ENCODE results near the gene EHD2. TPM values are rescaled to one million over a fixed set of nuclear protein-coding genes. Genes with fewer than 3 reads are reported as not detected.
"Not testable (repeated sequence)": the region's sequence is repeated elsewhere in the genome, so short reads cannot be mapped to it uniquely, and the experiment has no call there.

The EHD2 gene
- total RNA-seq, 4 donors from 2014 or later: 48.5 to 84.7 (median 70.5) TPM

DNA sequence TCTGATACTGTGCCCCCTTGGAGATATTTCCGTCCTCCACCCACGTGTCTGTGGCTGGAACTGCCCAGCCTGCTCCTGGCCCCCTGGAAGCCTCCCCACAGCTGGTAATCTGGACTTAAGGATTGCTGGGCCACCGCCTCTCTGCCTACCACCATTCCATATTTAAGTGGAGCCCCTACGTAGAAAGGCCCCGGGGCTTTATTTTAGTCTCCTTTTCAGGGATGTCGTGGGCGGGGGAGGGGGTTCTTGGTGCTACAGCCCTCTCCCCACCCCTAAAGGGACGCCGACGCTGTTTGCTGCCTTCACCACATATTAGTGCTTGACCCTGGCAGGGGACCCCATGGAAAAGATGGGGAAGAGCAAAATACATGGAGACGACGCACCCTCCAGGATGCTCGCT, 29.4 kb downstream of the EHD2 start:
- DNase-seq (ENCODE audit: low spot score in 2 of 2): no peak
- TF ChIP-seq, protein P1, sequence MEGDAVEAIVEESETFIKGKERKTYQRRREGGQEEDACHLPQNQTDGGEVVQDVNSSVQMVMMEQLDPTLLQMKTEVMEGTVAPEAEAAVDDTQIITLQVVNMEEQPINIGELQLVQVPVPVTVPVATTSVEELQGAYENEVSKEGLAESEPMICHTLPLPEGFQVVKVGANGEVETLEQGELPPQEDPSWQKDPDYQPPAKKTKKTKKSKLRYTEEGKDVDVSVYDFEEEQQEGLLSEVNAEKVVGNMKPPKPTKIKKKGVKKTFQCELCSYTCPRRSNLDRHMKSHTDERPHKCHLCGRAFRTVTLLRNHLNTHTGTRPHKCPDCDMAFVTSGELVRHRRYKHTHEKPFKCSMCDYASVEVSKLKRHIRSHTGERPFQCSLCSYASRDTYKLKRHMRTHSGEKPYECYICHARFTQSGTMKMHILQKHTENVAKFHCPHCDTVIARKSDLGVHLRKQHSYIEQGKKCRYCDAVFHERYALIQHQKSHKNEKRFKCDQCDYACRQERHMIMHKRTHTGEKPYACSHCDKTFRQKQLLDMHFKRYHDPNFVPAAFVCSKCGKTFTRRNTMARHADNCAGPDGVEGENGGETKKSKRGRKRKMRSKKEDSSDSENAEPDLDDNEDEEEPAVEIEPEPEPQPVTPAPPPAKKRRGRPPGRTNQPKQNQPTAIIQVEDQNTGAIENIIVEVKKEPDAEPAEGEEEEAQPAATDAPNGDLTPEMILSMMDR (IDR thresholded peaks at IDR 0.05): no peak
- TF ChIP-seq EP300 (IDR thresholded peaks at IDR 0.05) (no peak), POLR2A (IDR thresholded peaks at IDR 0.05) (no peak), POLR2AphosphoS5 (IDR thresholded peaks at IDR 0.05) (no peak)
- H3K4me3 ChIP-seq: peak overlapping the region; percentile 32
- H3K27me3 ChIP-seq: no peaks in the 10 kb centered on the region
- H3K4me1 ChIP-seq: peaks cover 44% of the 10 kb centered on the region
- no peaks in the 10 kb centered on the region for H3K9me3 ChIP-seq
- WGBS: 33% methylated on average over 12 of the region's 13 CpGs
- peaks cover 50% of the 10 kb centered on the region for H3K36me3 ChIP-seq
- H3K27ac ChIP-seq: peak overlapping the region; percentile 94

DNA sequence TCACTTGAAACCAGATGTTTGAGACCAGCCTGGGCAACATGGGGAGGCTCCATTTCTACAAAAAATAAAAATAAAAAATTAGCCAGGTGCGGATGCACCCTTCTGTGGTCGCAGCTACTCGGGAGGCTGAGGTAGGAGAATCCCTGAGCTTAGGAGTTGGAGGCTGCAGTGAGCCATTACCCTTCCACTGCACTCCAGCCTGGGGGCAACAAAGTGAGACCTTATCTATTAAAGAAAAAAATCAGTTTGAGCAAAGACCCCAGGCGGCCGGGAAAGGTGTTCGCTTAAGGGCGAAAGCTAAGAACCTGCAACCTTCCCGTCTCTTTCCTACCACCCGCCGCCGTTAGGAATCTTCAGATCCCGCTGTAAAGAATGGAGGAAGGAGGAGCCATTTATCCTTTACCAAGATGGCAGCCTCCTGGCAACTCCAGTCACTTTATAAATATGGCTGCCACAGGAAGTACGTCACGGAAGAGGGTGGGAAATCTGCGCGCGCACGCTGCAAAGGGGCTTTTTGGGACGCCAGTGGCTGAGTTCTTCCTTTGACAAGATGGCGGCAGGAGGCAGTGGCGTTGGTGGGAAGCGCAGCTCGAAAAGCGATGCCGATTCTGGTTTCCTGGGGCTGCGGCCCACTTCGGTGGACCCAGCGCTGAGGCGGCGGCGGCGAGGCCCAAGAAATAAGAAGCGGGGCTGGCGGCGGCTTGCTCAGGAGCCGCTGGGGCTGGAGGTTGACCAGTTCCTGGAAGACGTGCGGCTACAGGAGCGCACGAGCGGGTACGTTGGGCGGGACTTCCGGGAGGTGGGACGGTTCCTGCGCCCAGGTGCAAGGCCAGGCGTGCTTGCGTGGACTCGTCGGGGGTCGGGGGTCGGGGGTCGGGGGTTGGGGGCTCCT, 32.0 kb downstream of the EHD2 start, which contains the start of gene NOP53:
NOP53 (plus strand) TSS at position 537 of the 892 bp plus-strand sequence; CDS start at position 551, 14 bp downstream.
- Histone ChIP-seq H3K27ac (peak within 1 kb of the TSS; percentile 98), H3K4me1 (peaks cover 52% of the 10 kb centered on the region), H3K27me3 (no peaks in the 10 kb centered on the region), H3K9me3 (no peaks in the 10 kb centered on the region), H3K36me3 (peaks cover 45% of the 10 kb centered on the region), H3K4me3 (peak within 1 kb of the TSS; percentile 80)
- DNase-seq (ENCODE audit: low spot score in 2 of 2): peak; percentile 99
- WGBS: 10% methylated on average over 14 of the region's 53 CpGs
- peak; percentile 83 to 97 (median 86) for TF ChIP-seq POLR2AphosphoS5 (IDR thresholded peaks at IDR 0.05)
- TF ChIP-seq, protein P1 (IDR thresholded peaks at IDR 0.05): no peak
- TF ChIP-seq EP300 (IDR thresholded peaks at IDR 0.05): no peak
- TF ChIP-seq POLR2A (IDR thresholded peaks at IDR 0.05): peak in 1 of 2 donors; percentile 78

- not testable (repeated sequence) for H3K27me3 ChIP-seq; H3K9me3 ChIP-seq; DNase-seq (ENCODE audit: low spot score in 2 of 2)
- Histone ChIP-seq H3K27ac (peak overlapping the region; percentile 98), H3K4me3 (peak overlapping the region; percentile 80), H3K4me1 (peaks cover 52% of the 10 kb centered on the region), H3K36me3 (peaks cover 45% of the 10 kb centered on the region)
- WGBS: 67% methylated on average over 17 of the region's 17 CpGs
Measured at GRCh38 chr19:47746129-47746528, 32.9 kb downstream of the EHD2 start.

DNA sequence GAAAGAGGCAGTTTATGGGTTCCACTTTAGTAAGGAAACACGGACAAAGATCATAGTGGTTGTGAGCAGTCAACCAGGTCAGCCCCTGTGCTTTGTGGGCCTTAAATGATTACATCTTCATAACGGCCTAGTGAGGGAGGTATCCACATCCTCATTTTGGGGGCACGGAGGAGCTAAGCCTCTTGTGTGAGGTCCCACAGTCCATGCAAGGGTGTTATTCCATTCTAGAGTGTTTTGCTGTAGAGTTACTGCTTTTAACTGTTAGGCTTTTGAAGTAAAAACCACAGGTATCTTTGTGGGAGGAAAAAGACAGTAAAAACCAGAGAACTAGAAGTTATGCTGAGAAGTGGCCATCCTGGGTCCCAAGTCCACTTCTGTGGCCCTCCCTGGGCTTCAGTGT, 36.1 kb downstream of the EHD2 start:
- 72% methylated on average over 3 of the region's 3 CpGs for WGBS
- Histone ChIP-seq H3K36me3 (peaks cover 68% of the 10 kb centered on the region), H3K4me1 (peaks cover 35% of the 10 kb centered on the region), H3K27ac (no peak overlapping the region), H3K27me3 (no peaks in the 10 kb centered on the region), H3K9me3 (no peaks in the 10 kb centered on the region), H3K4me3 (no peak overlapping the region)
- TF ChIP-seq POLR2A (IDR thresholded peaks at IDR 0.05) (no peak), EP300 (IDR thresholded peaks at IDR 0.05) (no peak), POLR2AphosphoS5 (IDR thresholded peaks at IDR 0.05) (no peak)
- TF ChIP-seq, protein P1 (IDR thresholded peaks at IDR 0.05): no peak
- DNase-seq (ENCODE audit: low spot score in 2 of 2): no peak

DNA sequence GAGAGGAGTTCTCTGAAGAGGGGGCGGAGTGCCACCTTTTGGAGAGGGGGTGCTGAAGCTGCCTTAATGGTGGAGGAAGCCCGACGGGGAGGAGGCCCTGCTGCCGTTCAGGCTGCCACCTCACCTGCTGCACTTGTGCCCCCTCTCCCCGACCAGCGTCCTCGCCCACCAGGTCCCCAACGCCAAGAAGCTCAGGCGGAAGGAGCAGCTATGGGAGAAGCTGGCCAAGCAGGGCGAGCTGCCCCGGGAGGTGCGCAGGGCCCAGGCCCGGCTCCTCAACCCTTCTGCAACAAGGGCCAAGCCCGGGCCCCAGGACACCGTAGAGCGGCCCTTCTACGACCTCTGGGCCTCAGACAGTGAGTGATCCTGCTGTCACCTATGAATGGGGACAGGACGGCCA, 37.5 kb downstream of the EHD2 start:
- 85% methylated on average over 14 of the region's 18 CpGs for WGBS
- no peaks in the 10 kb centered on the region for H3K27me3 ChIP-seq
- H3K9me3 ChIP-seq: no peaks in the 10 kb centered on the region
- H3K27ac ChIP-seq: no peak overlapping the region
- peaks cover 83% of the 10 kb centered on the region for H3K36me3 ChIP-seq
- peaks cover 26% of the 10 kb centered on the region for H3K4me1 ChIP-seq
- no peak for TF ChIP-seq POLR2A (IDR thresholded peaks at IDR 0.05)
- TF ChIP-seq, protein P1 (IDR thresholded peaks at IDR 0.05): no peak
- no peak for TF ChIP-seq EP300 (IDR thresholded peaks at IDR 0.05)
- no peak for TF ChIP-seq POLR2AphosphoS5 (IDR thresholded peaks at IDR 0.05)
- no peak overlapping the region for H3K4me3 ChIP-seq
- DNase-seq (ENCODE audit: low spot score in 2 of 2): peak in 1 of 2 donors; percentile 60

All from suprapubic skin (tissue), 4 donors.